Left lung (tissue), 10 donors: ENCODE data around the gene LRRC3. TPM values are rescaled to one million over a fixed set of nuclear protein-coding genes. Genes with fewer than 3 reads are reported as not detected.
A peak's percentile ranks its signal among the peaks of the same experiment; 100 is the strongest.

ENCODE experiments used
- ATAC-seq: fragments of 200-7000 bp; cut with Tn5 transposase; one replicate; pipeline ENCODE4 v1.9.1; 2020; ENCODE audit warnings: moderate library complexity
- DNase-seq, 4 donors: peaks; one replicate each; pipeline ENCODE4 v3.0.0-alpha.2; 2013 to 2020
- H3K27ac ChIP-seq, 2 donors: fragments of 200-600 bp; sonication (generic) in 1 of 2; one replicate each; pipeline versions ENCODE4 v1.5.0 to v1.8.0; 2020 to 2021
- H3K27me3 ChIP-seq, 2 donors: fragments of 200-600 bp; sonication (generic) in 1 of 2; one replicate each; pipeline versions ENCODE4 v1.5.0 to v1.8.0; 2020 to 2021
- H3K36me3 ChIP-seq, 2 donors: fragments of 200-600 bp; sonication (generic) in 1 of 2; one replicate each; pipeline versions ENCODE4 v1.5.0 to v1.8.0; 2020 to 2021
- H3K4me1 ChIP-seq, 2 donors: fragments of 200-600 bp; one replicate each; pipeline ENCODE4 v1.8.0; 2021
- H3K4me3 ChIP-seq, 2 donors: fragments of 200-600 bp; sonication (generic) in 1 of 2; one replicate each; pipeline versions ENCODE4 v1.5.0 to v1.8.0; 2020 to 2021; ENCODE audit warnings: mild to moderate bottlenecking in 1 of 2
- H3K9me3 ChIP-seq, 2 donors: fragments of 200-600 bp; sonication (generic) in 1 of 2; one replicate each; pipeline versions ENCODE4 v1.5.0 to v1.8.0; 2020 to 2021
- CTCF ChIP-seq, 2 donors: fragments of 200-600 bp; sonication (generic) in 1 of 2; IDR thresholded peaks; one replicate each; pipeline versions ENCODE4 v1.5.0 to v1.8.0; 2021; ENCODE audit warnings: antibody characterized with exemption in 2 of 2
- intact Hi-C, 2 donors: fragments of 100-400 bp; cut with DNase I; formaldehyde crosslinking; loops; one replicate each; pipeline versions ENCODE4 v1.11.2 to v1.14.2; 2022
- polyA plus RNA-seq, 6 donors: library from polyadenylated mRNA; unstranded; fragments of 120-200 nt; gene quantifications; one replicate each; pipeline ENCODE4 v1.2.1, GENCODE V29; 2013; ENCODE audit not compliant: insufficient read length in 6 of 6
- total RNA-seq, 2 donors: library from RNA; stranded (reverse); fragmentation: NEBNext Ultra II Directional; extraction: Animal tissue kit (Norgen Biotek cat#: 25700); gene quantifications; one replicate each; pipeline ENCODE4 v1.2.1, GENCODE V29; 2021
- donor health status: DM: no; HTN: yes; CAD: no.
- donor health status: DM: no; HTN: no; CAD: no.

Gene LRRC3
- total and polyA plus RNA-seq, 8 donors: 2.4 to 7.0 (median 6.0) TPM

DNA sequence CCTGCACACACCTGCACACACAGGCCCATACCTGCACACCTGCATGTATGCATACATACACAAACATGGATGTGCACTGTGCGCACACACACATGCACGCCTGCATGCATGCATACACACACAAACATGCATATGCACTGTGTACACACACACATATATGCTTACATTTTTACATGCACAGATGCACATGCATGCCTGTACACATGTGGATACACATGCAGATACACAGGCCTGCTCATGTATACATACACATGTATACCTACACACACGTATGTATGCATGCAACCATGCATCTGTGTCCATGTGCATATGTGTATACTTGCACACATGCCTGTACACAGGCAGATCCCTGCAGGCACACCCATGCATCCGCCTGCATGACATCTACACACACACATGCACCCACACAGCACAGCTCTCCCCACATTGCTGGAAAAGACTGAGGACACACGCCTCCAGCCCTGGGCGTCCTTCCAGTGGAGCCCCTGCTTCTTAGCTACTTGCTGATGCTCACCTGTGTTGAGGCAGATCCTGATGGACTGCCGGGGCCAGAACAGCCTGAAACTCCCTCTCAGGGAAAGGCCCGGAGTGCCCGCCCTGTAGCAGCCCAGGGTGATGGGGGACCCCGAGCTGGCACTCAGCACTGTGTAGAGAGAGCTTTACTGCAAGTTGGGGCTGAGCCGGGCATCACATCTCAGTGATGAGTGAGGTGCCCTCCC, 56.1 kb downstream of the LRRC3 start:
- Histone ChIP-seq H3K36me3 (no peaks in the 10 kb centered on the region), H3K4me3 (no peak overlapping the region), H3K27ac (no peak overlapping the region), H3K4me1 (peaks cover 0 to 8% of the 10 kb centered on the region in 2 donors), H3K9me3 (no peaks in the 10 kb centered on the region), H3K27me3 (peaks cover 0 to 61% of the 10 kb centered on the region in 2 donors)
- no peak for TF ChIP-seq CTCF (IDR thresholded peaks at IDR 0.05)
- DNase-seq (peak in 1 of 4 donors; percentile 47), ATAC-seq (no peak)
- intact Hi-C loops: no loop called here

Other genes with a start within 250 kb of the LRRC3 start
- gene ICOSLG, start 214.6 kb upstream of the LRRC3 start, total RNA-seq: 1 to 10 TPM; 3.9 to 4.6 TPM
- gene ICOSLG, start 214.6 kb upstream of the LRRC3 start, polyA plus RNA-seq: 1 to 10 TPM; 1.7 to 3.3 (median 2.1) TPM
- gene DNMT3L, start 193.6 kb upstream of the LRRC3 start, total RNA-seq: not detected
- not detected for gene DNMT3L, start 193.6 kb upstream of the LRRC3 start, polyA plus RNA-seq
- gene AIRE, start 169.6 kb upstream of the LRRC3 start, total RNA-seq: under 1 TPM in 1 of 2 donors, not detected in 1; 0.06 TPM
- under 1 TPM in 5 of 6 donors, not detected in 1; 0.06 to 0.21 (median 0.09) TPM for gene AIRE, start 169.6 kb upstream of the LRRC3 start, polyA plus RNA-seq
- gene PFKL, start 155.5 kb upstream of the LRRC3 start, total RNA-seq: 100 to 1,000 TPM; 109 to 116 TPM
- 100 to 1,000 TPM in 1 of 6 donors, 10 to 100 TPM in 5; 80.3 to 110 (median 87.1) TPM for gene PFKL, start 155.5 kb upstream of the LRRC3 start, polyA plus RNA-seq
- gene CFAP410, start 116.1 kb upstream of the LRRC3 start, total RNA-seq: 10 to 100 TPM; 20.8 to 21.4 TPM
- gene CFAP410, start 116.1 kb upstream of the LRRC3 start, polyA plus RNA-seq: 10 to 100 TPM; 16.5 to 31.5 (median 20.7) TPM
- 10 to 100 TPM; 11.0 to 25.6 TPM for gene TRPM2, start 101.9 kb upstream of the LRRC3 start, total RNA-seq
- 1 to 10 TPM; 1.2 to 1.8 (median 1.5) TPM for gene TRPM2, start 101.9 kb upstream of the LRRC3 start, polyA plus RNA-seq
- not detected for gene KRTAP10-1, start 84.7 kb downstream of the LRRC3 start, total RNA-seq
- gene KRTAP10-1, start 84.7 kb downstream of the LRRC3 start, polyA plus RNA-seq: not detected
- gene KRTAP10-2, start 96.0 kb downstream of the LRRC3 start, total RNA-seq: under 1 TPM in 1 of 2 donors, not detected in 1; 0.24 TPM
- gene KRTAP10-2, start 96.0 kb downstream of the LRRC3 start, polyA plus RNA-seq: not detected
- not detected for gene KRTAP10-3, start 103.3 kb downstream of the LRRC3 start, total RNA-seq
- gene KRTAP10-3, start 103.3 kb downstream of the LRRC3 start, polyA plus RNA-seq: not detected
- not detected for gene KRTAP10-4, start 118.2 kb downstream of the LRRC3 start, total RNA-seq
- not detected for gene KRTAP10-4, start 118.2 kb downstream of the LRRC3 start, polyA plus RNA-seq
- gene KRTAP10-5, start 125.1 kb downstream of the LRRC3 start, total RNA-seq: not detected
- not detected for gene KRTAP10-5, start 125.1 kb downstream of the LRRC3 start, polyA plus RNA-seq
- gene KRTAP10-6, start 137.0 kb downstream of the LRRC3 start, total RNA-seq: not detected
- gene KRTAP10-6, start 137.0 kb downstream of the LRRC3 start, polyA plus RNA-seq: not detected
- not detected for gene KRTAP10-7, start 145.1 kb downstream of the LRRC3 start, total RNA-seq
- gene KRTAP10-7, start 145.1 kb downstream of the LRRC3 start, polyA plus RNA-seq: not detected
- not detected for gene KRTAP10-8, start 156.6 kb downstream of the LRRC3 start, total RNA-seq
- gene KRTAP10-8, start 156.6 kb downstream of the LRRC3 start, polyA plus RNA-seq: not detected
- not detected for gene KRTAP10-9, start 171.6 kb downstream of the LRRC3 start, total RNA-seq
- not detected for gene KRTAP10-9, start 171.6 kb downstream of the LRRC3 start, polyA plus RNA-seq
- not detected for gene KRTAP10-10, start 181.8 kb downstream of the LRRC3 start, total RNA-seq
- not detected for gene KRTAP10-10, start 181.8 kb downstream of the LRRC3 start, polyA plus RNA-seq
- gene KRTAP10-11, start 190.9 kb downstream of the LRRC3 start, total RNA-seq: not detected
- not detected for gene KRTAP10-11, start 190.9 kb downstream of the LRRC3 start, polyA plus RNA-seq
- gene KRTAP12-4, start 199.1 kb downstream of the LRRC3 start, total RNA-seq: not detected
- gene KRTAP12-4, start 199.1 kb downstream of the LRRC3 start, polyA plus RNA-seq: not detected
- gene KRTAP12-3, start 202.4 kb downstream of the LRRC3 start, total RNA-seq: not detected
- gene KRTAP12-3, start 202.4 kb downstream of the LRRC3 start, polyA plus RNA-seq: not detected
- gene KRTAP12-2, start 211.4 kb downstream of the LRRC3 start, total RNA-seq: not detected
- not detected for gene KRTAP12-2, start 211.4 kb downstream of the LRRC3 start, polyA plus RNA-seq
- not detected for gene KRTAP12-1, start 226.7 kb downstream of the LRRC3 start, total RNA-seq
- not detected for gene KRTAP12-1, start 226.7 kb downstream of the LRRC3 start, polyA plus RNA-seq
- not detected for gene KRTAP10-12, start 241.7 kb downstream of the LRRC3 start, total RNA-seq
- gene KRTAP10-12, start 241.7 kb downstream of the LRRC3 start, polyA plus RNA-seq: not detected